GM21381 (cell line): ENCODE data around the gene LGALS9.

Source experiments
- ATAC-seq: cut with Tn5 transposase; IDR thresholded peaks from one replicate; pipeline ENCODE4 v1.9.1; 2021; ENCODE audit warnings: mild to moderate bottlenecking, moderate library complexity; ENCODE audit not compliant: unreplicated experiment

Gene LGALS9

DNA sequence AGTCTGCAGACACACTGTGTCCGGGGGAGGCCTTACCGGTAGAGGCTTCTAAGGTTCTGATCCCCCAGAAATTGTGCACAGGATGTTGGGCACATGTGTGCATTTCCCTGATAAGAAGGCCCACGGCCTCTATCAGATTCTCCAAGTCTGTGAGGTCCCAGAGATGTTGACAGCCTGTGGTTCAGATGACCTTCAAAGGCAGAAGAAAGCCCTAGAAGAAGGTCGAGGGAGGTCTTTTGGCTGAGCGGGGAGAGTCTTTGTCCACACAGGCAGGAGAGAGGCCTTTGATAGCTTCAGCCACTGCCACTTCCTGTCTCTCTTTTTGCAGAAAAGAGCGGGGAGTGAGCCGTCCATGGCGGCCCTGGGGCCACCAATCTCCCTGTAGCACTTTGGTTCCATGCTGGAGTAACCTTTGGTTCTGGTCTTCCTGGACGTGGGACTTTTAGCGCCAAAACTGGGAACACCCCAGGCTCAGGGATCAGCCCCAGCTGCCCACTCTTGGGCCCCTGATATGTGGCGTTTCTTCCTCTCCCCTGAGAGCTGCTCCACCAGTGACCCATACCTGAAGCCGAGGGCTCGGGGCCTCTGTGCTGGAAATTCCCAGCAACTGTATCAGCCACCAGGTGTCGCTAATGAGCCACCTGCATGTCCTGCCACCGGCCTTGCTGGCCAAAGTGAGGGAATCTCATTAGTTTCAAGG is 28.1 kb upstream of the LGALS9 start:
- no peak for ATAC-seq

DNA sequence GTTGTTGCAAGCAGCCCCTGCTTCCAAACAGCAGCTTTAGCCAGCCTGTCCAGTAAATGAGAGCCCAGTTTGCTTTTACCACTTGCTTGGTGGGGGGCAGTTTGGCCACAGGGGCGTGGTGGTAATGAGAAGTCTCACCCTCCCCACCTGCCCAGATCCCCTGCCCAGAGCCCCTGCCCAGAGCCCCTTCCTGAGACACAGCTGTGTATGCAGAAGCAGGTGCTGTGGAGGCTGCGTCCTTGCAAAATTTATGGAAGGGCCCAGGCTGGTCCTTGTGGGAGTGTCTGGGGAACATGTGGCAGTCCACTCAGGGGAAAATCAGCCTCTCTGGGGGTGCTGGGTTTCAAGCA is 27.6 kb upstream of the LGALS9 start:
- no peak for ATAC-seq

DNA sequence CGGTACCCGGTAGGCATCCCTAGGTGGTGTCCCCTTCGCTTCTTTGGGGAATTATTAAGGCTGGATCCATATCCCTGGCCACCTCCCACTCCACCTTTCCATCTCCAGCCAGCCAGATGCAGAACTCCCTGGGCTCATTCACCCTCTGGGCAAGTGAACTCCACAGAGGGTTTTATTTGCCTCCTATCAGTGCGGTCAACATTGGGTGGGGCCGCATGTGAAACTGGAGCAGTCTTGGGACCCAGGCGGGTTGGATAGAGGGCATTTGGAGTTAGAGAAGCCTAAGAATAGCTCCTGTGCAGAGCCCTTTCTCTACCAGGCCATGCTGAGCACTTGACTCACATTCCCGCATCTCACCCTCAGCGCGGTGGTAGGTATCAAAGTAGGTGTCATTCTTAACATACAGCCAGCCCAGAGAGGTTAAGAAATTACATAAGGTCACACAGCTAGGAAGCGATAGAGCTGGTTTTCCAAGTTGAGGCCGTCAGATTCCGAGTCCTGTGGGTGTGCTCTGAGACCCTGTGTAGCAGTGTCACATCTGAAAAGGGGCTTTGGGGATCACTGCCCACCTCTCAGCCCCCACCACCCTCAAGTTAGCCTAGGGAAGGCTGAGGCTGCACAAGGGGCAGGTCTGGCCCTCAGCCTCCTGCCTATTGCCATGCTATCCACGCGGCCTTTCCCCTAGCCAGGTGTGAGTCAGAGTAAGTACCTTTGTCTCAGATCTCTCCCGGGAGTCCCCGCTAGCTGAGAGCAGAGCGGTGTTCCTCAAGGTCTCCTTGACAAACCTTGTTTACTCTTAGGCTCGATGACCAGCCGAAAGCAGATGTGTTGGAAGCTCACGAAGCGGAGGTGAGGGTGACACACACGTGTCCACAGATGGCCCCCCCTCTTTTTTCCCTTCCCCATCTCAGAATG is 26.9 kb upstream of the LGALS9 start:
- ATAC-seq = no peak

DNA sequence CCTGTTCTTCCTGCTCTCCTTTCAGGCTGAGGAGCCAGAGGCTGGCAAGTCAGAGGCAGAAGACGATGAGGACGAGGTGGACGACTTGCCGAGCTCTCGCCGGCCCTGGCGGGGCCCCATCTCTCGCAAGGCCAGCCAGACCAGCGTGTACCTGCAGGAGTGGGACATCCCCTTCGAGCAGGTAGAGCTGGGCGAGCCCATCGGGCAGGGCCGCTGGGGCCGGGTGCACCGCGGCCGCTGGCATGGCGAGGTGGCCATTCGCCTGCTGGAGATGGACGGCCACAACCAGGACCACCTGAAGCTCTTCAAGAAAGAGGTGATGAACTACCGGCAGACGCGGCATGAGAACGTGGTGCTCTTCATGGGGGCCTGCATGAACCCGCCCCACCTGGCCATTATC is 25.6 kb upstream of the LGALS9 start:
- no peak for ATAC-seq

DNA sequence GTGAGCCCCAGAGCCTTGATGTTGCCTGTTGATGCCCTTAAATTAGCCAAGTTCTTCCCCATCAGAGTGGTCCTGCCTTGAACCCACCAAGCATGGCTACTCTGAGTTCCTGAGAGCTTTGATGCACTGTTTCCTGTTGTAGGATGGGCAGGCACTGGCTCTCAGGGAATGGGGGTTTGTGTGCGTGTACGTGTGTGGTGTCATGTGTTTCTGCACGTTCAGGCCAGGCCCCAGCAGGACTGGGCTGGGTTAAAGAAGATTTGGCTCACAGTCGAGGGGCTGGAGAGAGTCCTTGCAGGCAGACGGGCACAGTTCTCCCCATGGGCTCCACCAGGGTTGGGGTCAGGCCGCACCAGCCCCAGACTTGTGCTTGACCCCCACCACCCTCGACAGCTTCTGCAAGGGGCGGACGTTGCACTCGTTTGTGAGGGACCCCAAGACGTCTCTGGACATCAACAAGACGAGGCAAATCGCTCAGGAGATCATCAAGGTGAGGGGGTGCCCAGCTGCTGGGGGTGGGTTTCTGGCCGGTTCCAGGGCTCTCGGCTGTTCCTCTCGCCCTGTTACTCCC is 23.4 kb upstream of the LGALS9 start:
- no peak for ATAC-seq

DNA sequence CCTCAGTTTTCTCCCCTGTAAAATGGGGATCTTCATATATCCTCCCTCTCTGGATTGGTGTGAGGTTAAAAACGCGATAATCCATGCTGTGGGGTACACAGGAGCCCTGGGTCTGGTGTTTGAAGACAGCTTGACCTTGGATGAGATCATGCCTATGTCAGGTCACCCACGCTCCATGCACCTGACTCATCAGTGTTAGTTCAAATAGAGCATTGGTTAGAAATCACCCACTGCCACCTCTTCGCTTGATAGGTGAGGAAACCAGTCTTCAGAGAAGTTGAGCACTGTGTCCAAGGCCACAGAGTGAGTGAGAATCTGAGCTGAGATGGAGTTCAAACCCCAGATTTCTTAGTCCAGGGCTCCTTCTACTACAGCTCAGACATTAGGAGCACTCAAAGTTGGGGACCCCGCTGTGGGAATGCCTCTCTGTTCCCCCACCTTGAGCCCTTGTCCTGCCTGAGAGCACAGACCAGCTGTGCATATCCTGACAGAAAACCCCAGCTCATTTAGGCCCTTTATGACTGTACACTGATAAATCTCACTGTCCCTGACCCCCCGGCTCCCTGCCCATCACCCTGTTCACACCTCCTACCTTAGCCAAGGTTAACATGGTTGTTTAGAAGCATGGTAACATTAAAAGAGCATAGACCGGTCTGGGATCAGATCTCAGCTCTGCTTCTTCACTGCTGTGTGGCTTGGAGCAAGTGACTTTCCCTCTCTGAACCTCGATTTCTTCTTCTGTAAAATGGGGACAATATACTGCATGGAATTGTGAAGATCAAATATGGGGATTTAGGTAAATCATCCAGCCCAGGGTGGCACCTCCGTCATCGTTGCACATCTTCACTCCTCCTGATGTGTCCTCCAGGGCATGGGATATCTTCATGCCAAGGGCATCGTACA is 22.4 kb upstream of the LGALS9 start:
- ATAC-seq = no peak

DNA sequence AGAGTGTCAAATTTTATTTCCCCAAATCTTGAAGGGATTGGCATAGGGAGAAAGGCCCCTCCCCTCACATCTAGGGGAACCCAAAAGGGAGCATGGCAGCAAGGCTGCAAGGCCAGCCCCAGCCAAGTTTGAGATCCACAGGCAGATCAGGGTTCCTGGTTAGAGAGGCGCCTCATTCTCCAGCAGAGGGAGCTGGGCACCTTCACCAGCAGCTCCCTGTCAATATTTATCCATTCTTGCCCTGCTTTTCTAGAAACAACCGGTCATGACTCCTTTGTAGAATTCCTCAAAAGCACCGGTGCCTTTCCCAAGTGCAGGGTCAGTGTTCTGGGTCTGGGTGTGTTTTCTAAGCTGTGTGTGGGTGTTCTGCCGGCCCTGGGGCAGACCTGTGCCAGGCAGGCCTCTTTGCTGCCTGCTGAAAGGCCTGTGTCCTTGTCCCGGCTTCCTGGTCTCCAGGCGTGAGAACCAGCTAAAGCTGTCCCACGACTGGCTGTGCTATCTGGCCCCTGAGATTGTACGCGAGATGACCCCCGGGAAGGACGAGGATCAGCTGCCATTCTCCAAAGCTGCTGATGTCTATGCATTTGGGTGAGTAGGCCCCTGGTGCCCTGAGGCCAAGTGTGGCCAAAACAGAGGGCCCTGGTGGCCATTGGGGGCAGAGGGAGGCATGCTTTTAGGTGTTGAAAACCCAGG is 21.2 kb upstream of the LGALS9 start:
- ATAC-seq = no peak

DNA sequence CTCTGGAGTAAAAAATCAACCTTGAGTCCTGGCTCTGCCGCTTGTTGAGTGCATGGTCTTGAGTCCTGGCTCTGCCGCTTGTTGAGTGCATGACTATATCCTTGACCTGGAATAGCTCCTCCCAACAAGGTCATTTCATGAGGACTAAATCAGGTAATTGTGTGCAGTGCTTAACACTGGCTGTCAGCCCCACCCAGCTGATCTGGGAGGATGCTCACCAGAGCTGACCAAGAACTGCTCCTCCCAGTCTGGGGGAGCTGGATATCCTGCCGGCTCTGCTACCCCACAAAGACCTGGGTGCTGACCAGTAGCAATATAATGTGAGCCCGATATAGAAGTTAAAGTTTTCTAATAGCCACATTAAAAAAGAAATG is 20.7 kb upstream of the LGALS9 start:
- no peak for ATAC-seq

DNA sequence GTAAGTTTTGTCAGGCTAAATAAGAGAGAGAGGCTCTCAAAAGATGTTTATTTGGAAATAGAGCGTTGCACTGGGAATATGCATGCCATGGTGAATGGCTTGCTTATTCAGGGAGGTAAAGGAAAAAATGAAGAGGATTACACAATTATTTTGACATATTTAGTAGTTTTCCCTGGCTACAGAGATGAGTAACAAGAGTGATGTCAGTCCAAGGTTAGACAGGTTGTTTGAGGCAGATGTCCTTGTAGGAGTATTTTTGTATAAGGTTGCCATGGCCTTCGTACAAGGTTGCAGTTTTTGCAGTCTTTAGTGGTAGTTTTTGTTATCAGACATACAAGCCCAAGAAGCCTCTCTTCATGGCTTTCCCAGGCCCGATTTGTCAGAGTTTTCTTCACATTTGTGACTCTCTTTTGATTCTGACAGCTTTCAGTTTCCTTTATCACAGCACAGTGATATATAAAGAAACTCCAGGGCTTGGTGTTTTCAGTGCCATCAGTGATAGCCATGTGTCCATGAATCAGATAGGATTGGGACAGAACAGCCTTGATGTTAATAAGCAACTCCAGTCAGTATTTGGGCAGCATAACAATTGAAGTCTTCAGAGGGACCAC is 18.7 kb upstream of the LGALS9 start:
- ATAC-seq = no peak

DNA sequence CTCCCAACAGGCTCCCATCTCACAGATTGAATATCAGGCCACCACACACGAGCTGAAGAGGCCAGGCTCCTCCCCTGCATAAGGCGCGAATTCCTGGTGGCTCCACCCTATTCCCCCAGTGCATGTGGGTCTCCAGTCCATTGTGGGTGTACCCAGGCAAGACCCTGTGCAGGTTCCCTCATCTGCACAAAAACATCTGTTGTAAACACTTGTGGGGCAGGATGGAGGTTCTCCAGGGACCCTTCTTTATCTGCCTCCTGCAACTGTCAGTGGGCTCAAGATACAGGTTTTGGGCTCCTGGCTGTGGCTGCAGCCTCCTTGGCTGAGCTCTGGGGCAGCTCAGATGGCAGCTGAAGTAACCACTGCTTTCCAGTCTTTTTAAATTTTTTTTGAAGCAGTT is 17.6 kb upstream of the LGALS9 start:
- no peak for ATAC-seq

DNA sequence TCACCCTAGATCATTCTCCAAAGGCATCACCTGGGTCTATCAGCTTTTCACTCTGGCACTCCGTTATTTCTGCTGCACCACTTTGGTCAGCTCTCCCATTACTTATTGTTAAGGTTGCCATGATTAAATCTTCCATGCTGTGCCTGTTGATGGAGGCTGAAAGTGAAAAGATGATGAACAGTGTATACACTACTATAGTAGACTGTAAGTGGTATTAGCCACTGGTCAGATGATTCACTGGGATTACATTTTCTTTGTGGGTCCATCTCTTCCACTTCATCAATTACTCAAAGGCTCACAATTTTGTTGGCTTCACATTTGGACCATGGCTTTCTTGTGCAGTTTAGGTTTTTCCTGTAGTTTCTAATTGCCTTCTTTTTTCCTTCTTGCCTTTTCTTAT is 15.9 kb upstream of the LGALS9 start:
- ATAC-seq = no peak

DNA sequence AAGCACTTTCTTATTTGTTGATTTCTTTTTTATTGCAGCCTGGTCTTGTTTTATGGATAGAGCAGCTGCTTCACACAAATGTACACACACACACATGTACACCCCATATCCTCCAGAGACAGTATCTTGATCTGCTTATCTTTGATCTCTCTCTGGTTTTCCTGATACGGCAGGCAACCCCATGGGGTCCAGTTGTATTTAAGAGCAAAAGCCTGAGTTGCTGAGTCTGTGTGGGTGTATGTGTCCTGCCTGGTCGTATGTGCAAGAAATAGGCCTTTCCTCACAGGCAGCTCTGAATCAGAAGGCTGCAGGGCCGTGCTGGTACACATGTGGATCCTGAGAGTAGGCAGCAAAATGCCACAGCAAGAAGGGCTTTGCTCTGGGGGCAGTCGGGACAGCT is 14.6 kb upstream of the LGALS9 start:
- no peak for ATAC-seq

DNA sequence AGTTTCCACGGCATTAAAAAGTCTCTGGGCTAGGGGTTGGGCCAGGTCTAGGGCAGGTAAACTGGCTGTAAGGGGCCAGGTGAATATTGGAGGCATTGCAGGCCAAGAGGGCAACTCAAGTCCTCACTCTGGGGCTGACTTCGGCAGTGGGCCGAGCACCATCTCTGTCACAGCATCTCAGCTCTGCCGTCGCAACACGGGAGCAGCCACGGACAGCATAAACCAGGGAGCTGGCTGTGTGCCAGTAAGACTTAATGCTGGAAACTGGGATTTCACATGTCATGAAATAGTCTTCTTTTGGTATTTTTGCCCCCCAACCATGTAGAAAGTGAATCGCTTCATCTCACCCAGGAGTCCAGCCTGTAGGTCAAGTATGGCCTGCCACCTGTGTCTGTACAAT is 12.6 kb upstream of the LGALS9 start:
- ATAC-seq = no peak

DNA sequence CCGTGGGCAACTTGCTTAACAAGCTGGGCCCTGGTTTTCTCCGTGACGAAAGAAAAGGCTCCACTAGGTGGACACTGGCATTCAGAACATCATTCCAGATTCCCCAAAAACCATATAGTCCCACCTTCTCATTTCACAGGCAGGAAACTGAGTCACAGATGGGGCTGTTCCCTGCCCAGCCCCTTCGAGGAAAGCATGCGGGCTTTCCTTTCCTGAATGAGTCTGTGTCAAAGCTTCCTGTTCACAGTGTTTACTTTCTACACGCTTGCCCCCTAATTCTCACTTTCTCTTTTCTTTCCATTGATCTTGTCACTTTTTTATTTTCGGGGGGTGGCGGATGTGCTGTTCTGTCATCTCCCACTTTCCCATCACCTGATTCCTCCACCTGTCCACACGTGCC is 10.3 kb upstream of the LGALS9 start:
- ATAC-seq = no peak

DNA sequence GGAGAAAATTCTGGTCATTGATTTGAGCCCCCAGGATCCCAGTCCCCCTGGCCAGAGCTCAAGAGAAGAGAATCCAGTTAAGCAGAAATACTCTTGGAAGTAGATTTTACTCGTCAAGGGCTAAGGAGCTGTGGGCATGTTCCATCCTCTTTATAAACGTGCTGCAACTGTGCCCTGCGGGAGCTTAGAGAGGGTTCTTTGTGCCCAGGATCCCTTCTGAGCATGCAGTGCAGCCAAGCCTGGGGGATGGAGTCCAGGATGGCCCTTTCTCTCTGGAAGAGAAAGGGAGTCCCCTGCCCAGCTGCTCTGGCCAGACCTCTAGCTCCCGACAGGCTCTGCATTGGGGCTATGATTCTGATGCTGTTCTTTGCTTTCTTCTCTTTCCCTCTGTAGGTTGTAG is 9.5 kb upstream of the LGALS9 start:
- ATAC-seq = no peak

DNA sequence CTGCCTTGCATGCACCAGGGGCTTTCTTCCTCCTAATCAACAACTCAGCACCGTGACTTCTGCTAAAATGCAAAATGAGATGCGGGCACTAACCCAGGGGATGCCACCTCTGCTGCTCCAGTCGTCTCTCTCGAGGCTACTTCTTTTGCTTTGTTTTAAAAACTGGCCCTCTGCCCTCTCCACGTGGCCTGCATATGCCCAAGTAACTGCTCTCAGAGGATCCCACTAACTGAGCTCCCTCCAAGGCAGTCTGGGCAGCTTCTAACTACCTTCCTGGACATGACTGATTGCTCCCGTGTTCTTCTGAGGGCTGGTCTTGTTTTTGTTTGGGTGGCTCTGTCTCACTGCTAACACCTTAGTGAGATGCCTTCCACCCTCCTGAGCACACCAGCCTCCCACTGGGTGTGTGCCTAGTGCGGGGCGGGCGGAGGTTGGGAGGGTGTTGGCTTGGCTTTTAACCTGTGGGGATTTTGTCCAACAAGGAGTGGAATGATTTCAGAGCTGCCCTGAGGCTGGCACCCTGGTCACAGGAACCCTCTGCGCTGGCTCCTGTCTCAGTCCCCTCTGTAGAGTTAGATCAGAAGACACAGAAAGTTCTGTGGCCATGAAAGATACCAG is 8.9 kb upstream of the LGALS9 start:
- no peak for ATAC-seq

DNA sequence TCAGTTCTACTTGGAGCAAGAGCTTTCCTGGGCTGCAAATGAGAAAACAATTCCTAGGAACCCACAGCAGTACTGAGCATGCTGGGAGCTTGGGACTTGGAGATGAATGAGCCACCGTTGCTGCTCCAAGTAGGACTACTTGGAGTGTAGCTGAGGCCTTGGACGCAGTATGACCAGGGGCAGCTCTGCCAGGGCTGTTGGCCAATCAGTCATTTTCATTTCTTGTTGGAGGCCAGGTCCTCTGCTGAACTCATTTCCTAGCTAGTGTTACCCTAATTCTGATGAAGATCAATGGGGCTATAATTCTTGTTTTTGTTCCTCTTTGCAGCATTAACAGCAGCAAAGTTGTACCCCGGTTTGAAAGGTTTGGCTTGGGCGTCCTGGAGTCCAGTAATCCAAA is 8.0 kb upstream of the LGALS9 start:
- no peak for ATAC-seq

DNA sequence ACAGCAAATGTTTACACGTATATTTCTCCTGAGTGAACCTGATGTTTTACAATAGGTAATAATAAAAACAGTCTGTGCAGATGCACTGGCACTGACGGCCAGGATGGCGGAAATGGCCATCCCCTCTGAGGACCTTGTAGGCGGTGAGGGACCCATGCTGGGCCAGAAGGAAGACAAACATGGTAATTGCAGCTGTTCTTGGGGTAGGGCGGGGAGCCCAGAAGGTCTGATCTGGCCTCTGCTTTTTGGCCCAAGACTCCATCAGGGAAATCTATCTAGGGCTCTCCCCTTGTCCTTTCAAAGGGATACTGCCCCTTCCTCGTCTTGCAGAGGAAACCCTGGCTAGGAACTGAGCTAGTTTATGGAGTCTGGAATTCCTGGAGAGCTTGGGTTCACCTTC is 7.4 kb upstream of the LGALS9 start:
- no peak for ATAC-seq

DNA sequence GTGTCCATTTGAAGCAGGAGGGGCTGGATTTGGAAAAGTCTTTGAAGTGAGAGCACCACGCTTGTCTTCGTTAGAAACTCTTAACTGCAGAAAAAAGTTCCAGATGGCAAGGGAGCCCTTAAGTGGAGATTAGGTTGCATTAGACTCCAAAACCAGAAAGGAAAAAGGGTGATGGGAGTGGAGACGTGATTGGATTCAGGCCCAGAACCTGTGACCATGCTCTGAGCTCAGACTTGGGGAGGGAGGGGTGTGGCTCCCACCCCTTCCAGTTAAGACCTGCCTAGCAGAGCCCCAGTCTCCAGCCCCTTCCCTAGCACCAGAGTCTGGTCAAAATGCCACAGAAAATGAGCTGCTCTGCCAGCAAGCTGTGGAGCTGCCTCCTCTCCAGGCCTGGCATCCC is 6.4 kb upstream of the LGALS9 start:
- no peak for ATAC-seq

DNA sequence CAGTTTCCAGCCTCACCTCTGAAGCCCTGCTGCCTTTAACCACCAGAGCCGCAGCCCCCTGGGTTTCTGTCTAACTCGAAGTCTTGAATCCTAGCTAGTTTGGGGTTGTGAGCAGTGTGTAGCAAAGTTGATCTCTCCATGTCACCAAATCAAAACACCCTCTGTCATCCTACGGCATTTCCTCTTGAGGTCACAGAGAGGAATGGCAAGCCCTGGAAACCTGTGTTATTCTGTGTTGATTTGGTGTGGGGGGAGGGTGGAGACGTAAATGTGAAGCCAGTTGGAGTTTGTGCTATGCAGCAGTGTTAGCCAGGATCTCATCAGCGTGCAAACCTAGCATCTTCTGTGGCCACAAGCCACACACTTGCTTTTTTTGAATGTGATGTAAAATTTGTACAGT is 5.1 kb upstream of the LGALS9 start:
- no peak for ATAC-seq
